ENCODE data around the gene THBS4. TPM values are rescaled to one million over a fixed set of nuclear protein-coding genes. Genes with fewer than 3 reads are reported as not detected.

Gene THBS4
- total and polyA plus RNA-seq, 2 experiments from 2014 or later = 0.43 to 0.70 TPM

DNA sequence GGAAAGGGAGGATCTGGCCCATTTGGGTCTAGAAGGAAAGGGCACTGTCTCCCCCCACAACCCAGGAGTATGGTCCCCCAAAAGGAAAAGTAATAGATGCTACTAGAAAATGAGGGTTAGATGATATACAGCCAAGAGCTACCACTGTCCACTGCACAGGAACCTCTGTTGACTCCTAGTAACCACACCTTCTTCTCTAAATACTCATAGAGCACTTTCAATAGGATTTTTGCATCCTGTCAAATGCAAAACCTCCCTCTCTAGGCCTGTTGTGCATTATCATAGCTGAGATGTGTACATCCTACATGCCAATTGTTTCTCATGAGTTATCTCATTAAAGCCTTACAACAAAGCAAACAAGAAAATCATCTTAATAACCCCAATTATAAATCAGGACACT, 66.8 kb downstream of the THBS4 start:
- Histone ChIP-seq H3K9me3 (ENCODE audit: low read depth) (no peaks in the 10 kb centered on the region), H3F3A (ENCODE audit: insufficient read depth) (no peaks in the 10 kb centered on the region), H3K4me1 (ENCODE audit: insufficient read depth) (no peaks in the 10 kb centered on the region), H4K20me1 (ENCODE audit: insufficient read depth) (no peaks in the 10 kb centered on the region), H3K79me2 (ENCODE audit: insufficient read depth) (no peaks in the 10 kb centered on the region), H3K9me2 (ENCODE audit: insufficient read depth) (no peaks in the 10 kb centered on the region), H3K4me3 (no peak overlapping the region), H3K27me3 (replicated peaks; ENCODE audit: insufficient read depth) (no peaks in the 10 kb centered on the region), H3K9ac (no peak overlapping the region), H3K4me2 (ENCODE audit: unreplicated experiment) (no peak overlapping the region), H2AFZ (no peak overlapping the region), H3K27ac (no peak overlapping the region), H3K36me3 (ENCODE audit: low read depth) (no peaks in the 10 kb centered on the region)
- TF ChIP-seq EZH2phosphoT487 (IDR thresholded peaks at IDR 0.05; ENCODE audit: insufficient read depth, low read depth) = no peak
- no peak for TF ChIP-seq EZH2 (IDR thresholded peaks at IDR 0.05; ENCODE audit: insufficient read depth, poor library complexity, severe bottlenecking)
- in situ Hi-C loops (cut with MboI) = no loop called here
- DNase-seq = no peak

GRCh38 chr5:80103371-80103770, 68.2 kb downstream of the THBS4 start:
- 75 to 82% methylated on average over 6 of the region's 6 CpGs for WGBS, 2 experiments (ENCODE audit: low coverage in 1 of 2, low lambda C conversion rate in 2 of 2, missing lambda C conversion rate in 2 of 2)
- Histone ChIP-seq H4K20me1 (ENCODE audit: insufficient read depth) (no peaks in the 10 kb centered on the region), H3K4me1 (ENCODE audit: insufficient read depth) (no peaks in the 10 kb centered on the region), H3K27me3 (replicated peaks; ENCODE audit: insufficient read depth) (no peaks in the 10 kb centered on the region), H3F3A (ENCODE audit: insufficient read depth) (no peaks in the 10 kb centered on the region), H3K4me2 (ENCODE audit: unreplicated experiment) (no peak overlapping the region), H3K9me3 (ENCODE audit: low read depth) (no peaks in the 10 kb centered on the region), H2AFZ (no peak overlapping the region), H3K9ac (no peak overlapping the region), H3K36me3 (ENCODE audit: low read depth) (no peaks in the 10 kb centered on the region), H3K79me2 (ENCODE audit: insufficient read depth) (no peaks in the 10 kb centered on the region), H3K9me2 (ENCODE audit: insufficient read depth) (no peaks in the 10 kb centered on the region), H3K4me3 (no peak overlapping the region), H3K27ac (no peak overlapping the region)
- no peak for DNase-seq
- in situ Hi-C loops (cut with MboI) = no loop called here
- TF ChIP-seq EZH2phosphoT487 (IDR thresholded peaks at IDR 0.05; ENCODE audit: insufficient read depth, low read depth) (no peak), EZH2 (IDR thresholded peaks at IDR 0.05; ENCODE audit: insufficient read depth, poor library complexity, severe bottlenecking) (no peak)

DNA sequence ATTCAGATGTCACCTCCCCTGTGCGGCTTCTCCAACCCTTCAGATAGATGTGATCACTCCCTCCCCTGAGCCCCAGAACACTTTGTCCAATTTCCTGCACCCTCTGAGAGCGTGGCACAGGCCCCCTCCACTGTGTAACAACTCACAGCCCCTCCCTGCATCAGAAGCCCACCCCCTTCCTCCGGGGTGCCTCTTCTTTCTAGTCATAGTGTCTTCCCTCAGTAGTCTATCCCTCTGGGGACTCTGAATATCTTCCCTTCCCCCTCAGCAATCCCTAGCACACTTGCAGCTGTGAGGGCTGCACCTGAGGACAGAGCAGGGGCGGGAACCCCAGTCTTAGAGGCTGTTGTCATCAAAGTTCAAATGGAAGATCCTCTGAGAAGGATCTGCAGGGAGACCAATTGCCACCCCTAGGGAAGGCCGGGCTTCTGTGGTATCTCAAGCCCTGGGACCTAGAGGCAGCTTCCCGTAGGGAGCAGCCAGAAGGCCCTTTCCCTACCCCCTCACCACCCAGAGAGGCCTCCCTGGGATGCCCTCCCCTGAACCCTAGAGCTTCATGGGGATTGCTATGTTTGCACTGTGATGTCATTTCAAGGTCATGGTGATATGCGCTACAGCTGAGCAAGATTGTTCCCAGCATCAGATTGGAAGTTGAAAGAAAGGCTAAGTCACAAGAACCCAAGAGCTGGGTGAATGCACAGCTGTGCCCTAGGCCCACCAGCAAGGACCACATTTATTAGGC, 70.7 kb downstream of the THBS4 start:
- Histone ChIP-seq H3K79me2 (ENCODE audit: insufficient read depth) (no peaks in the 10 kb centered on the region), H3K9me2 (ENCODE audit: insufficient read depth) (no peaks in the 10 kb centered on the region), H3K4me3 (no peak overlapping the region), H4K20me1 (ENCODE audit: insufficient read depth) (no peaks in the 10 kb centered on the region), H3K4me1 (ENCODE audit: insufficient read depth) (no peaks in the 10 kb centered on the region), H2AFZ (no peak overlapping the region), H3K9me3 (ENCODE audit: low read depth) (no peaks in the 10 kb centered on the region), H3K36me3 (ENCODE audit: low read depth) (no peaks in the 10 kb centered on the region), H3K27me3 (replicated peaks; ENCODE audit: insufficient read depth) (no peaks in the 10 kb centered on the region), H3K4me2 (ENCODE audit: unreplicated experiment) (no peak overlapping the region), H3K9ac (no peak overlapping the region), H3K27ac (no peak overlapping the region), H3F3A (ENCODE audit: insufficient read depth) (no peaks in the 10 kb centered on the region)
- TF ChIP-seq EZH2 (IDR thresholded peaks at IDR 0.05; ENCODE audit: insufficient read depth, poor library complexity, severe bottlenecking) = no peak
- no peak for TF ChIP-seq EZH2phosphoT487 (IDR thresholded peaks at IDR 0.05; ENCODE audit: insufficient read depth, low read depth)
- DNase-seq = no peak
- in situ Hi-C loops (cut with MboI) = no loop called here
- WGBS, 2 experiments (ENCODE audit: low coverage in 1 of 2, low lambda C conversion rate in 2 of 2, missing lambda C conversion rate in 2 of 2) = 50 to 54% methylated on average over 7 of the region's 7 CpGs

DNA sequence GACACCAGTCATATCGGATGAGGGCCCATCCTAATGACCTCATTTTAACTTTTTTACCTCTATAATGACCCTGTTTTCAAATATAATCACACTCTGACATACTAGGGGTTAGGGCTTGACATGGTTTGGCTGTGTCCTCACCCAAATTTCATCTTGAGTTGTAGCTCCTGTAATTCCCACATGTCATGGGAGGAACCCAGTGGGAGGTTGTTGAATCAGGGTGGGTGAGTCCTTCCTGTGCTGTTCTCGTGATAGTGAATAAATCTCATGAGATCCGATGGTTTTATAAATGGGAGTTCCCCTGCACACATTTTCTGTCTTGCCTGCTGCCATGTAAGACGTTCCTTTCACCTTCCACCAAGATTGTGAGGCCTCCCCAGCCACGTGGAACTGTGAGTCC, 71.8 kb downstream of the THBS4 start:
- Histone ChIP-seq H3K27me3 (replicated peaks; ENCODE audit: insufficient read depth) (no peaks in the 10 kb centered on the region), H2AFZ (no peak overlapping the region), H3K4me1 (ENCODE audit: insufficient read depth) (no peaks in the 10 kb centered on the region), H3K9me2 (ENCODE audit: insufficient read depth) (no peaks in the 10 kb centered on the region), H4K20me1 (ENCODE audit: insufficient read depth) (no peaks in the 10 kb centered on the region), H3K36me3 (ENCODE audit: low read depth) (no peaks in the 10 kb centered on the region), H3K9ac (no peak overlapping the region), H3K4me2 (ENCODE audit: unreplicated experiment) (no peak overlapping the region), H3K9me3 (ENCODE audit: low read depth) (no peaks in the 10 kb centered on the region), H3K79me2 (ENCODE audit: insufficient read depth) (no peaks in the 10 kb centered on the region), H3K4me3 (no peak overlapping the region), H3F3A (ENCODE audit: insufficient read depth) (no peaks in the 10 kb centered on the region), H3K27ac (no peak overlapping the region)
- TF ChIP-seq EZH2phosphoT487 (IDR thresholded peaks at IDR 0.05; ENCODE audit: insufficient read depth, low read depth) = no peak
- TF ChIP-seq EZH2 (IDR thresholded peaks at IDR 0.05; ENCODE audit: insufficient read depth, poor library complexity, severe bottlenecking) = no peak
- DNase-seq = no peak
- 46 to 56% methylated on average over 5 of the region's 5 CpGs for WGBS, 2 experiments (ENCODE audit: low coverage in 1 of 2, low lambda C conversion rate in 2 of 2, missing lambda C conversion rate in 2 of 2)
- in situ Hi-C loops (cut with MboI) = no loop called here
